GM19099 (cell line): ENCODE measurements around the gene PLEKHG3.

Source experiments
- POLR2A ChIP-seq: IDR thresholded peaks from 3 replicates; pipeline ENCODE4 v1.6.1; 2011; ENCODE audit warnings: low read depth; ENCODE audit not compliant: insufficient read length; ENCODE audit errors: extremely low read depth

PLEKHG3 gene

DNA sequence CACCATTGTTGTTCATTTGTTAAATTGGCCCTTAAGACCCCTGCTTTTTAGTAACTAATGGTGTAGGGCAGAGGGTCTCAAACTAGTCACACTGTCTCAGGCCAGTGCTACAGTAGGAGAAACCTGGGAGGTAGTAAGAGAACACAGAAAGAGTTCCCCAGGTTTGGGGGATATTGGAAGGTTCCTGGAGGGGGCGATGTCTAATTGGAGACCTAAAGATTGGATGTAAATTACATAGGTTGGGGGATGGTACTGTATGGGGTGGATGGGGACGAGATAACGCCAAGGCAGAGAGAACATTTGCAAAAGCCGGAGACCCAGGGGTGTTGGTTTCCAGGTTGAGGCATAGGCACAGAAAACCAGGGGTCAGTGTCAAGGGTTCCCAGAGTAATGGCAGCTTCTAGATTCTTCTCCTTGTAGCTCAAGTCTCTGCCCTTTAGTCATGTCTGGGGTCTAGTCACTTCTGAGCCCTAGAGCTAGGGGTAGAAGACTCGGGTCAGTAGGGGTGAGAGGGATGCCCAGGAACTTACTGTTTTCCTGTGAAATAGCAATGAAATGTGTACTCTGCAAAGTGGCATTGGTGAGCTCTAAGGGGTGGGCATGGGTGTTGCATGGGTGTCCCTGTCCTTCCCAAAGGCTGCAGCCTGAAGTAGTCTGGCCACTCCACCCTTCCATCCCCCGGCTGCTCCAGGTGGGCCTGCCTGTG, 21.8 kb downstream of the PLEKHG3 start:
- no peak for TF ChIP-seq POLR2A

- no peak for TF ChIP-seq POLR2A
Measured at GRCh38 chr14:64726585-64726890, 22.3 kb downstream of the PLEKHG3 start.

DNA sequence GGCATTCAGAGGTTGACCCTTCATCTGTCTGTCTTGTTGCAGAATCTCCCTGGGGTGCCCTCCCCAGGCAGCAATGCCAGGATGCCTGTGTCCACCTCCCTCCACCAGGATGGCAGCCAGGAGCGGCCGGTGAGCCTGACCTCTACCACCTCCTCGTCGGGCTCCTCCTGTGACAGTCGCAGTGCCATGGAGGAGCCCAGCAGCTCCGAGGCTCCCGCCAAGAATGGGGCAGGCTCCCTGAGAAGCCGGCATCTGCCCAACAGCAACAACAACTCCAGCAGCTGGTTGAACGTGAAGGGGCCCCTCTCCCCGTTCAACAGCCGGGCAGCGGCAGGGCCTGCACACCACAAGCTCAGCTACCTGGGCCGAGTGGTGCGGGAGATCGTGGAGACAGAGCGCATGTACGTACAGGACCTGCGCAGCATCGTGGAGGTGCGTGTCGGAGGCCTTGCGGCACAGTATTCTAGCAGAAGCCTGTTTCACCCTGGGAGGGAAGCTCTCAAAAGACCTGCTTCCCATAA, 23.4 kb downstream of the PLEKHG3 start:
- no peak for TF ChIP-seq POLR2A

- TF ChIP-seq POLR2A: no peak
Measured at GRCh38 chr14:64728106-64728505, 23.9 kb downstream of the PLEKHG3 start.

DNA sequence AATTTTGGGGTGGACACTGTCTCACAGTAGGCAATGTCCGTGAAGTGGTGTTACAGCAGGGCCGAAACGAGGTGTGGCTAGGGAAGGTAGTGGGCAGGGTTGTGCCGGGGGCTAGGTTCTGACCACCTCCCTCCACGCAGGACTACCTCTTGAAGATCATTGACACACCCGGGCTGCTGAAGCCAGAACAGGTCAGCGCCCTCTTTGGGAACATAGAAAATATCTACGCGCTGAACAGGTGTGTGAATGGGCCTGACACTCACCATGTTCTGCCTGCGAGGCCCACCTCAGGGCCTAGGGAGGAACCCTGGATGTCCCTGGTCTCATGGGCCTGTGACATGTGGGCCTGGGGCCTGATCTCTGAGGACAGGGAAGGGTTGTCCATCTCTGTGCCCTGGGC, 24.6 kb downstream of the PLEKHG3 start:
- no peak for TF ChIP-seq POLR2A

- no peak for TF ChIP-seq POLR2A
Measured at GRCh38 chr14:64729386-64730060, 25.3 kb downstream of the PLEKHG3 start.

DNA sequence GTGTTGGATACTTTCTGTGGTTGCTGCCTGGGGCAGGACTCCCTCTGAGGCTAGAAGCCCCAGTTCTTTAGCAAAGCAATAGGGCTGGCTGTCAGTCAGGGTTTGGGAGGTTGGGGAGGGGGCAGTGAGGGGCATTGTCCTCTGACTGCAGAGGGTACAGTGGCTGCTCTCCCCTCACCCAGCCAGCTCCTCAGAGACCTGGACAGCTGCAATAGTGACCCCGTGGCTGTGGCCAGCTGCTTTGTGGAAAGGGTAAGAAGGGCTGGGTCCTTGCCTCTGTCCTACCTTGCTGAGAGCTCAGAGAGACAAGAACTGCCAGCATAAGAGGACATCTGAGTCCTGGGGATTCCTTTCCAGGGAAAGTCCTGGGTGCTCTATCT, 25.8 kb downstream of the PLEKHG3 start:
- no peak for TF ChIP-seq POLR2A

DNA sequence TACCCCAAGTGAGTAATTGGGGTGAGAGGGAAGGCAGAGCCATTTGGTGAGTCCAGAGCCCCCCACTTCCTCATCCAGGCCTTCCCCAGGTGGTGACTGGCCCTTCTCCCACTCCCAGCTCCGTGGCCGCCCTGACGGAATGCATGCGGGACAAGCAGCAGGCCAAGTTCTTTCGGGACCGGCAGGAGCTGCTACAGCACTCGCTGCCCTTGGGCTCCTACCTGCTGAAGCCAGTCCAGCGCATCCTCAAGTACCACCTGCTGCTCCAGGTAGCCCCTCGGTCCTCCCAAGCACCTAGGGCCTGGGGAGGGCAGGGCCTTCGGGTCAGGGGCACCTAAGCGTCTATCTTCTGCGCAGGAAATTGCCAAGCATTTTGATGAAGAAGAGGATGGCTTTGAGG, 26.5 kb downstream of the PLEKHG3 start:
- TF ChIP-seq POLR2A: no peak

DNA sequence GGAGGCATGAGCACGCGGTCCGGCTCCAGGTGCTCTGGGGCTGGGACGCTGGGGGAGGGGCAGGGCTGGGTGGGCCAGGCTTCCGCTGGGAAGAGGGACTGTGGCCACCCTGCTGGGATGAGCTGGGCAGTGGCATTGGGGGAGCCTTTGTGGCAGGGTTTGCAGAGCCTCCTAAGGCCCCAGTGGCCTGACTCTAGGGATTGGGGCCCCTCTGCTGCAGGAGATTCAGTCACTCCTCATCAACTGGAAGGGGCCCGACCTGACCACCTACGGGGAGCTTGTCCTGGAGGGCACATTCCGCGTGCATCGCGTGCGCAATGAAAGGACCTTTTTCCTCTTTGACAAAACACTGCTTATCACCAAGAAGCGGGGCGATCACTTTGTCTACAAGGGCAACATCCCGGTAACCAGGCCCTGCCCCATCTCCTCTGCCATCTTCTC, 26.9 kb downstream of the PLEKHG3 start:
- TF ChIP-seq POLR2A: no peak

DNA sequence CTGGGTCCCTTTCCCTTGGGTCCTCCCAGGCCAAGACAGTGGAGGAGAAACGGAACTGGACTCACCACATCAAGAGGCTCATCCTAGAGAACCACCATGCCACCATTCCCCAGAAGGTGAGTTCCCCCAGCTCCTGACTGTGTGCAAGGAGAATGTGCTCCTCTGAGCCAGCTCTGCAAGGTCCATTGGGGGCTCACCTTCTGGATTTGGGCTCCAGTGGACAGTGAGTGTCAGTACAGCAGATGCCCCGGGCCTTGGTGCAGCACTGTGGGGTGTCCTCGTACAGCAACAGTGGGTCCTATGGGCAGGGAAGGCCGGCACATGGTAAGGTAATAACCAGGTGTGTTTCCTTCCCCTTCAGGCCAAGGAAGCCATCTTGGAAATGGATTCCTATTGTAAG, 27.8 kb downstream of the PLEKHG3 start:
- TF ChIP-seq POLR2A: no peak

DNA sequence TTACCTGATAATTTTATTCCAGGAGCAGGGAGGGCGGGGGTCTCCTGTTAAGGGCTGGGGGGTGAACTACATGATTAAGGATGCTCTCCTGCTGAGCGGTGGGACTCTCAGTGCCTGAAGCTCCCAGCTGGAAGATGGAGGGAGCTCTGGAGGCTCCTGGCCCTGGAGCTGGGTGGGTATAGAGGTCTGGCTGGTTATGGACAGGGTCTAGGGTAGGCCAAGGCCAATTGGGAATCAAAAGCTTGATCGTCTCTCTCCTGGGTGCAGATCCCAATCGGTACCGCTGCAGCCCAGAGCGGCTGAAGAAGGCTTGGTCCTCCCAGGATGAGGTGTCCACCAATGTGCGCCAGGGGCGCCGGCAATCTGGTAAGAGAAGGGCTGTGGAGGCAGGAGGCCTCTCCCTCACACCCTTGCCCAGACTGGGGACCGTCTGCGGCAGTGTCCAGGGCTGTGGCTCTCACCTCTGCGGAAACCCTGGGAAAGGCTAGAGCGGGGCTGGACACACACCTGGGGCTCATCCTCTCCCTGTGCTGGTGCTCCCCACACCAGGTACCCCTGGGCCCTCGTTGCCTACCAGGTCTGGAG, 28.4 kb downstream of the PLEKHG3 start:
- TF ChIP-seq POLR2A: no peak

- TF ChIP-seq POLR2A: no peak
Measured at GRCh38 chr14:64733321-64733720, 29.1 kb downstream of the PLEKHG3 start.

DNA sequence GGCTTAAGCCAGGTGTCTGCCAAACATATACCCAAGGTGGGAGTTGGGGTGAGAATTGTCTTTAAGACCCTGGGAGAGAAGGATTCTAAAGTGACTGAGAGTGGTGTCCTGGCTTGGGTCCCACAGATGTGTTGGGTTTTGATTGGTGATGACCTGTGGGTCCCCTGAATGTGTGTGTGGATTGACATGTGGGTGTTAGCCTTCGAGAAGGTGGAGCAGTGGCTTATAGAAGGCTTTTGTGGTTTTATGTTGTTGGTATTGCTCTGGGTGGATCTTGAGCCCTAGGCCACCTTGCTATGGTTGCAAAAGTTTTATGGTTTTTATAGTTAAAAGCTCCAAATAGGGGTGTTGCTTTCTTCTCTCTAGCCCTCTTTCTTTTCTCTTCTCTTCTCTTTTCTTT, 29.7 kb downstream of the PLEKHG3 start:
- no peak for TF ChIP-seq POLR2A

GRCh38 chr14:64734990-64735389, 30.8 kb downstream of the PLEKHG3 start:
- TF ChIP-seq POLR2A: no peak

- no peak for TF ChIP-seq POLR2A
Measured at GRCh38 chr14:64736271-64737169, 32.3 kb downstream of the PLEKHG3 start.
